HL-60 (cell line): ENCODE results near the gene MASP1.

Experiments used
- DNase-seq, 2 experiments: peaks; one replicate each; pipeline ENCODE4 v3.0.0-alpha.2; 2010 to 2020; ENCODE audit warnings: low read depth in 1 of 2, low spot score in 1 of 2
- H3K27ac ChIP-seq: fragments of 250-450 bp; sonication (Bioruptor Pico); replicated peaks from 2 replicates; pipeline ENCODE4 v1.5.1; 2020; ENCODE audit warnings: mild to moderate bottlenecking, moderate library complexity
- H3K27me3 ChIP-seq: fragments of 250-450 bp; sonication (Bioruptor Pico); 2 replicates; pipeline ENCODE4 v1.5.1; 2021; ENCODE audit warnings: mild to moderate bottlenecking, moderate library complexity; ENCODE audit not compliant: insufficient read depth, poor library complexity, severe bottlenecking
- H3K4me3 ChIP-seq: replicated peaks from 2 replicates; pipeline ENCODE4 v1.5.1; 2011; ENCODE audit warnings: mild to moderate bottlenecking, control low read depth, low read length; ENCODE audit not compliant: insufficient read depth
- CTCF ChIP-seq: IDR thresholded peaks from one replicate; pipeline ENCODE4 v1.5.1; 2011; ENCODE audit warnings: low read length, control low read depth, inconsistent platforms; ENCODE audit not compliant: insufficient read depth
- GABPA ChIP-seq: IDR thresholded peaks from 2 replicates; pipeline ENCODE4 v1.6.1; 2012; ENCODE audit warnings: low read depth
- POLR2AphosphoS5 ChIP-seq: IDR thresholded peaks from 2 replicates; pipeline ENCODE4 v1.6.1; 2012; ENCODE audit warnings: low read depth
- SPI1 ChIP-seq: IDR thresholded peaks from 2 replicates; pipeline ENCODE4 v1.6.1; 2012; ENCODE audit warnings: low read depth, mild to moderate bottlenecking, borderline replicate concordance
- TF ChIP-seq, protein P1 (sequence below): IDR thresholded peaks from 2 replicates; pipeline ENCODE4 v1.6.1; 2012; ENCODE audit warnings: low read depth; ENCODE audit not compliant: insufficient replicate concordance

Gene MASP1

DNA sequence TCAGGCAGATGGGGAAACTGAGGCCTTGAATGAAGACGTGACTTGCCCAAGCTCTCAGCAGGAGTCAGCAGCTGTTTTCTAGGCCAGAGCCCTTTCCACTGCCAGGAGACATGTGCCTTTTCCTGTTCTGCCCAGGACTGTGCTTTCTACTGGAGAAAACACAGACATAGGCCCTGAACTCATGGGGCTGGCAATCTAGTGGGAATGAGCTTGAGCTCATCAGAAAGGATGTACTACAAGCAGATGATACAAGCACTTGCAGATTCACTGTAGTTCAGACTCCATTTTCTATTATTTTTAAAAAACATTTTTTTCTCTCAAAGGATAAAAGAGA, 14.4 kb downstream of the MASP1 start:
- no peak for DNase-seq
- no peaks in the 10 kb centered on the region for H3K27me3 ChIP-seq
- no peak overlapping the region for H3K4me3 ChIP-seq
- H3K27ac ChIP-seq: no peak overlapping the region
- TF ChIP-seq CTCF (no peak), POLR2AphosphoS5 (no peak), GABPA (no peak), SPI1 (no peak)
- TF ChIP-seq, protein P1, sequence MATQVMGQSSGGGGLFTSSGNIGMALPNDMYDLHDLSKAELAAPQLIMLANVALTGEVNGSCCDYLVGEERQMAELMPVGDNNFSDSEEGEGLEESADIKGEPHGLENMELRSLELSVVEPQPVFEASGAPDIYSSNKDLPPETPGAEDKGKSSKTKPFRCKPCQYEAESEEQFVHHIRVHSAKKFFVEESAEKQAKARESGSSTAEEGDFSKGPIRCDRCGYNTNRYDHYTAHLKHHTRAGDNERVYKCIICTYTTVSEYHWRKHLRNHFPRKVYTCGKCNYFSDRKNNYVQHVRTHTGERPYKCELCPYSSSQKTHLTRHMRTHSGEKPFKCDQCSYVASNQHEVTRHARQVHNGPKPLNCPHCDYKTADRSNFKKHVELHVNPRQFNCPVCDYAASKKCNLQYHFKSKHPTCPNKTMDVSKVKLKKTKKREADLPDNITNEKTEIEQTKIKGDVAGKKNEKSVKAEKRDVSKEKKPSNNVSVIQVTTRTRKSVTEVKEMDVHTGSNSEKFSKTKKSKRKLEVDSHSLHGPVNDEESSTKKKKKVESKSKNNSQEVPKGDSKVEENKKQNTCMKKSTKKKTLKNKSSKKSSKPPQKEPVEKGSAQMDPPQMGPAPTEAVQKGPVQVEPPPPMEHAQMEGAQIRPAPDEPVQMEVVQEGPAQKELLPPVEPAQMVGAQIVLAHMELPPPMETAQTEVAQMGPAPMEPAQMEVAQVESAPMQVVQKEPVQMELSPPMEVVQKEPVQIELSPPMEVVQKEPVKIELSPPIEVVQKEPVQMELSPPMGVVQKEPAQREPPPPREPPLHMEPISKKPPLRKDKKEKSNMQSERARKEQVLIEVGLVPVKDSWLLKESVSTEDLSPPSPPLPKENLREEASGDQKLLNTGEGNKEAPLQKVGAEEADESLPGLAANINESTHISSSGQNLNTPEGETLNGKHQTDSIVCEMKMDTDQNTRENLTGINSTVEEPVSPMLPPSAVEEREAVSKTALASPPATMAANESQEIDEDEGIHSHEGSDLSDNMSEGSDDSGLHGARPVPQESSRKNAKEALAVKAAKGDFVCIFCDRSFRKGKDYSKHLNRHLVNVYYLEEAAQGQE: no peak

DNA sequence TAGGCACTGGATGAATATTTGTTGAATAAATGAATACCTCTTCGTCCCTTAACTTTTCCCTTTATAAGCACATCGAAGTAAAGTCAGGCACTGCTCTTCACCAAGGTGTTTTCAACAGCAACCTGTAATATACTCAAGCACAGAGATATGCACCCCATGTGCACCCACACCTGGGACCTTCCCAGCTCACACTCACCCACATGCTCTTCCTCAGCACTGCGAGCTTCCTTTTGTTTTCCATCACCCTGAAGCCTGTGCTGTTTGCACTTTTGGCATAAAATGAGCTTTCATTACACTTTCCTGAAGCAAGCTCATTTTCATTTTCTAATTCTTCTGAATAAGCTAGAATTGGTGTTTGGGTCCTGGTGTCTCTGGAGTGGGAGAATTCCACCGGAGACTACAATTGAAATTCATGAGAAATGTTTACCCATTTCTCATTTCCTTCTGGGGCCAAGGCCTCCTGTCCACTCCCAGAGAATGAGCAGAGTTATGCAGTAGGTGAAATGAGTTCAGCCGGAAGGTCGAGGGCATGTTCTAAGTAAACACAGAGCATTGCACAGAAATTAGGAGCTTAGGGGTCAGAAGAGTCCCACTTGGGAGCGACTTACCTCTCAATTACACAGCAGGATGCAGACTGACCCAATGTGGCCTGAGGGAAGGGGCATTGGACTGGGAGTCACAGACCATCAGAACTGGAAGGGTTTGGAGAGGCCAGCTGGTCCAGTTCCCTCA, 15.0 kb downstream of the MASP1 start:
- TF ChIP-seq, protein P1: no peak
- TF ChIP-seq GABPA (no peak), POLR2AphosphoS5 (no peak)
- no peak for DNase-seq
- Histone ChIP-seq H3K4me3 (no peak overlapping the region), H3K27ac (no peak overlapping the region), H3K27me3 (no peaks in the 10 kb centered on the region)

- DNase-seq: no peak
- Histone ChIP-seq H3K4me3 (no peak overlapping the region), H3K27me3 (no peaks in the 10 kb centered on the region), H3K27ac (no peak overlapping the region)
- TF ChIP-seq CTCF: no peak
- TF ChIP-seq, protein P1: no peak
- no peak for TF ChIP-seq GABPA
- no peak for TF ChIP-seq SPI1
- TF ChIP-seq POLR2AphosphoS5: no peak
Measured at GRCh38 chr3:187274977-187275338, 16.6 kb downstream of the MASP1 start.
